HepG2 (cell line): Measurements from ENCODE around the gene NSD2.

Experiments
- CHD2 ChIP-seq: IDR thresholded peaks from 2 replicates; pipeline ENCODE4 v1.6.1; 2011; ENCODE audit warnings: low read depth, low read length, improper control_type of control experiment
- EZH2 ChIP-seq: conservative IDR thresholded peaks from 2 replicates; pipeline ENCODE4 v1.6.1; 2012; ENCODE audit warnings: mild to moderate bottlenecking, low read depth, low read length, moderate library complexity
- HMG20B ChIP-seq: conservative IDR thresholded peaks from 2 replicates; pipeline ENCODE4 v1.6.1; 2016; ENCODE audit warnings: missing genetic modification reagents, missing compliant biosample characterization
- SAFB2 ChIP-seq: sonication (generic); formaldehyde crosslinking; IDR thresholded peaks from 2 replicates; pipeline ENCODE4 v1.5.1; 2020; ENCODE audit warnings: missing genetic modification reagents, low read depth, mild to moderate bottlenecking, borderline replicate concordance
- SATB2 ChIP-seq: sonication (generic); formaldehyde crosslinking; IDR thresholded peaks from 2 replicates; pipeline ENCODE4 v1.5.0; 2020; ENCODE audit warnings: missing genetic modification reagents
- SCMH1 ChIP-seq: sonication (generic); formaldehyde crosslinking; IDR thresholded peaks from 2 replicates; pipeline ENCODE4 v1.9.0; 2021; ENCODE audit warnings: missing genetic modification reagents, mild to moderate bottlenecking, borderline replicate concordance
- SOX6 ChIP-seq, 2 experiments: fragments of 450-650 bp in 1 of 2; sonication (generic) in 1 of 2; formaldehyde crosslinking in 1 of 2; IDR thresholded peaks; 2 replicates each; pipeline versions ENCODE4 v1.4.0 to v1.6.1; 2017 to 2020; ENCODE audit warnings: antibody characterized with exemption in 1 of 2, mild to moderate bottlenecking in 1 of 2, missing genetic modification reagents in 1 of 2
- STAG1 ChIP-seq: sonication (generic); formaldehyde crosslinking; IDR thresholded peaks from 2 replicates; pipeline ENCODE4 v1.4.0; 2020; ENCODE audit warnings: missing genetic modification reagents
- TCF7 ChIP-seq: sonication (generic); IDR thresholded peaks from 2 replicates; pipeline ENCODE4 v1.6.1; 2016; ENCODE audit warnings: antibody characterized with exemption, low read depth
- ZNF224 ChIP-seq: sonication (generic); formaldehyde crosslinking; IDR thresholded peaks from 2 replicates; pipeline ENCODE4 v1.5.0; 2020; ENCODE audit warnings: mild to moderate bottlenecking, missing genetic modification reagents
- ZSCAN22 ChIP-seq: sonication (generic); formaldehyde crosslinking; IDR thresholded peaks from 2 replicates; pipeline ENCODE4 v1.4.0; 2020; ENCODE audit warnings: mild to moderate bottlenecking, missing genetic modification reagents
- TF ChIP-seq, protein P1 (sequence below): sonication (generic); formaldehyde crosslinking; IDR thresholded peaks from 2 replicates; pipeline ENCODE4 v1.5.0; 2020; ENCODE audit warnings: mild to moderate bottlenecking, missing genetic modification reagents, moderate library complexity

DNA sequence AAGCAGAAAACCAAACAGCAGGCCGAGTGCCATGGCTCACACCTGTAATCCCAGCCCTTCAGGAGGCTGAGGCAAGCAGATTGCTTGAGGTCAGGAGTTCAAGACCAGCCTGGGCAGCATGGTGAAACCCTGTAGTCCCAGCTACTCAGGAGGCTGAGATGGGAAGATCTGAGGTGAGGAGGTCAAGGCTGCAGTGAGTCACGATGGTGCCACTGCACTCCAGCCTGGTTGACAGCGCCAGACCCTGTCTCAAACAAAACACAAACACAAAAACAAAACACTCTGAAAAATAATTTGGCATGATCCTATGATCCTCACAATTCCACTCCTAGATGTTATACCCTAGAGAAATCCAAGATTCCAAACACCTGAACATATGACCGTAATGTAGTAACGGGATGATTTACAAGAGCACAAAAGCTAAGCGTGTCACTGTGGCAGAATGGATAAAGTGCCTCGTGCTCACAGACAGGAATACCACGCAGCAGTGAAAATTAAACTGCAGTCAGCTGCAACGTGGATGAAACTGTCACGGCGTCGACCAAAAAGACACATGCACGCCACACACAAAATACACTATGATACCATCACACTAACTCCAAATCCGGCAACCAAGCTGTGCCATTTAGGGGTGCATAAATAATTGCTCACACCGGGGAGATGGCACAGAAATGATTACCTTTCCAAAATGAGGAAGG, 135.9 kb downstream of the NSD2 start:
- TF ChIP-seq ZSCAN22 (CRISPR knock-in tag) = no peak
- TF ChIP-seq, protein P1, sequence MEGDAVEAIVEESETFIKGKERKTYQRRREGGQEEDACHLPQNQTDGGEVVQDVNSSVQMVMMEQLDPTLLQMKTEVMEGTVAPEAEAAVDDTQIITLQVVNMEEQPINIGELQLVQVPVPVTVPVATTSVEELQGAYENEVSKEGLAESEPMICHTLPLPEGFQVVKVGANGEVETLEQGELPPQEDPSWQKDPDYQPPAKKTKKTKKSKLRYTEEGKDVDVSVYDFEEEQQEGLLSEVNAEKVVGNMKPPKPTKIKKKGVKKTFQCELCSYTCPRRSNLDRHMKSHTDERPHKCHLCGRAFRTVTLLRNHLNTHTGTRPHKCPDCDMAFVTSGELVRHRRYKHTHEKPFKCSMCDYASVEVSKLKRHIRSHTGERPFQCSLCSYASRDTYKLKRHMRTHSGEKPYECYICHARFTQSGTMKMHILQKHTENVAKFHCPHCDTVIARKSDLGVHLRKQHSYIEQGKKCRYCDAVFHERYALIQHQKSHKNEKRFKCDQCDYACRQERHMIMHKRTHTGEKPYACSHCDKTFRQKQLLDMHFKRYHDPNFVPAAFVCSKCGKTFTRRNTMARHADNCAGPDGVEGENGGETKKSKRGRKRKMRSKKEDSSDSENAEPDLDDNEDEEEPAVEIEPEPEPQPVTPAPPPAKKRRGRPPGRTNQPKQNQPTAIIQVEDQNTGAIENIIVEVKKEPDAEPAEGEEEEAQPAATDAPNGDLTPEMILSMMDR (CRISPR knock-in tag) = no peak
- no peak for TF ChIP-seq EZH2
- no peak for TF ChIP-seq SATB2 (CRISPR knock-in tag)
- no peak for TF ChIP-seq HMG20B (CRISPR knock-in tag)
- TF ChIP-seq ZNF224 (CRISPR knock-in tag) = no peak
- no peak for TF ChIP-seq STAG1 (CRISPR knock-in tag)
- TF ChIP-seq CHD2 = no peak
- TF ChIP-seq SOX6 (IDR thresholded peaks at IDR 0.05) = no peak
- TF ChIP-seq SOX6 (CRISPR knock-in tag; IDR thresholded peaks at IDR 0.05) = no peak
- no peak for TF ChIP-seq SCMH1 (CRISPR knock-in tag)
- no peak for TF ChIP-seq SAFB2
- no peak for TF ChIP-seq TCF7
